HepG2 (cell line): Measurements from ENCODE around the gene OR1F1. TPM values are rescaled to one million over a fixed set of nuclear protein-coding genes. Genes with fewer than 3 reads are reported as not detected.

Experiments
- ARNT ChIP-seq: fragments of 450-650 bp; IDR thresholded peaks from 2 replicates; pipeline ENCODE4 v1.6.1; 2017
- DZIP1 ChIP-seq: sonication (generic); formaldehyde crosslinking; IDR thresholded peaks from 2 replicates; pipeline ENCODE4 v1.5.0; 2020; ENCODE audit warnings: mild to moderate bottlenecking, missing genetic modification reagents
- ISX ChIP-seq: sonication (generic); formaldehyde crosslinking; conservative IDR thresholded peaks from 2 replicates; pipeline ENCODE4 v1.5.0; 2020; ENCODE audit warnings: missing genetic modification reagents
- KDM2A ChIP-seq: sonication (generic); formaldehyde crosslinking; IDR thresholded peaks from 2 replicates; pipeline ENCODE4 v1.4.0; 2020; ENCODE audit warnings: low read depth, missing genetic modification reagents, borderline replicate concordance
- SOX5 ChIP-seq: IDR thresholded peaks from 2 replicates; pipeline ENCODE4 v1.6.1; 2016; ENCODE audit warnings: borderline replicate concordance
- ZFP37 ChIP-seq: sonication (generic); formaldehyde crosslinking; IDR thresholded peaks from 2 replicates; pipeline ENCODE4 v1.4.0; 2020; ENCODE audit warnings: missing genetic modification reagents, borderline replicate concordance
- ZNF235 ChIP-seq: sonication (generic); formaldehyde crosslinking; IDR thresholded peaks from 2 replicates; pipeline ENCODE4 v1.8.1; 2023; ENCODE audit warnings: mild to moderate bottlenecking, missing genetic modification reagents, borderline replicate concordance
- ZNF839 ChIP-seq: sonication (generic); formaldehyde crosslinking; IDR thresholded peaks from 2 replicates; pipeline ENCODE4 v1.4.0; 2020; ENCODE audit warnings: missing genetic modification reagents, mild to moderate bottlenecking, borderline replicate concordance
- polyA plus RNA-seq, 8 experiments: library from polyadenylated mRNA; depleted of rRNA in 3 of 8; stranded (reverse) in 7 of 8; unstranded in 1 of 8; fragments of >200 nt; fragmentation: Illumina TruSeq in 4 of 8; extraction: Trizol in 4 of 8; gene quantifications; 2 replicates each; pipeline versions ENCODE4 v1.2.1 to v1.2.3, GENCODE V29; 2011 to 2016; ENCODE audit warnings: low read depth in 4 of 8, missing spikeins in 1 of 8, mixed read lengths in 1 of 8; ENCODE audit not compliant: insufficient read depth in 1 of 8
- total RNA-seq, 5 experiments: library from RNA; depleted of rRNA; stranded (reverse); fragments of >200 nt; fragmentation: Illumina TruSeq; extraction: Trizol; gene quantifications; 2 replicates each; pipeline ENCODE4 v1.2.3, GENCODE V29; 2016; ENCODE audit warnings: low read depth in 1 of 5
- TF ChIP-seq, protein P1 (sequence below), 2 experiments: sonication (generic) in 1 of 2; formaldehyde crosslinking in 1 of 2; IDR thresholded peaks; 2 replicates each; pipeline versions ENCODE4 v1.4.0 to v1.6.1; 2016 to 2020; ENCODE audit warnings: borderline replicate concordance in 1 of 2, low read depth in 1 of 2, mild to moderate bottlenecking in 1 of 2, missing genetic modification reagents in 1 of 2

The OR1F1 gene
- total and polyA plus RNA-seq, 2 of the 13 experiments (the other 11 are each of a cell fraction or from before 2014, with no cell fraction given): 0.90 TPM; not detected in 1

DNA sequence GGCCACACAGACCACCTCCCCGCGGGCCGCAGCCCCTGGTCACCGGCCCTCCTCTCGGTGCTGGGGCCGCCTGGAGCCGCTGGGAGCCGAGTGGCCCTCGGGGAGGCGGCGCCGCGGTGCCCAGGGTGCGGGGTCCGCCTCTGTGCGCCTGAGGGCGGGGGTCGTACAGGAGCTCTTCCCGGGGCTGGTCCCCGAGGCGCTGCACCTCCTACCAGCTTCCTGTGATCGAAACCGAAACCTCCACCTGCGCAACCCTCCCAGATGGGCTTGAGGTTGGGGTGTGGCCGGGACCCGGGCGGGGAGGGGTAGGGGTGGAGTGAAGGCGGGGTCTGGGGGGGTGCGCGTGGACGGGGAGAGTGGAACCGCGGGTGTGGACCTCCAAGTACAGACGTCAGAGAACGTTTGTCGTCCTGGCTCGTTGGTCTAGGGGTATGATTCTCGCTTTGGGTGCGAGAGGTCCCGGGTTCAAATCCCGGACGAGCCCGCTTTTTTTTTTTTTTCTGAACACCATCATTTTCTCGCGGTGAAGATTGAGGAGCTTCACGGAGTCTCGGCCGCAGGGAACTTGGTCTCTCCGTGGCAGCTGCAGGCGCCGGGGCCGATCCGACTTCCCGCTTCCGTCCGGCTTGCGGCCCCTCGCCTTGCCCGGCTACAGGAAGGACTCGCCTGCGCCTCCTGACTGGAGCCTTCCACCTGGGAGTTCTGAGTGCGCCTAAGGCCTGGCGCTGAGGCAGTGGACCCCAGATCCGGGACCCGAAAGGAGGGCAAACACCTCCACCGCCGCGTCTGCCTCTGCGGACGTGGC, 29.3 kb upstream of the OR1F1 start (continued):
- TF ChIP-seq, protein P1, sequence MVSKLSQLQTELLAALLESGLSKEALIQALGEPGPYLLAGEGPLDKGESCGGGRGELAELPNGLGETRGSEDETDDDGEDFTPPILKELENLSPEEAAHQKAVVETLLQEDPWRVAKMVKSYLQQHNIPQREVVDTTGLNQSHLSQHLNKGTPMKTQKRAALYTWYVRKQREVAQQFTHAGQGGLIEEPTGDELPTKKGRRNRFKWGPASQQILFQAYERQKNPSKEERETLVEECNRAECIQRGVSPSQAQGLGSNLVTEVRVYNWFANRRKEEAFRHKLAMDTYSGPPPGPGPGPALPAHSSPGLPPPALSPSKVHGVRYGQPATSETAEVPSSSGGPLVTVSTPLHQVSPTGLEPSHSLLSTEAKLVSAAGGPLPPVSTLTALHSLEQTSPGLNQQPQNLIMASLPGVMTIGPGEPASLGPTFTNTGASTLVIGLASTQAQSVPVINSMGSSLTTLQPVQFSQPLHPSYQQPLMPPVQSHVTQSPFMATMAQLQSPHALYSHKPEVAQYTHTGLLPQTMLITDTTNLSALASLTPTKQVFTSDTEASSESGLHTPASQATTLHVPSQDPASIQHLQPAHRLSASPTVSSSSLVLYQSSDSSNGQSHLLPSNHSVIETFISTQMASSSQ (IDR thresholded peaks at IDR 0.05; ENCODE audit: low read depth): no peak
- TF ChIP-seq, protein P1 (CRISPR knock-in tag; IDR thresholded peaks at IDR 0.05; ENCODE audit: borderline replicate concordance): no peak; the same call in 1 of the 2 replicates
- TF ChIP-seq ZFP37 (CRISPR knock-in tag) (no peak), KDM2A (peak; percentile 71), ZNF235 (CRISPR knock-in tag) (no peak), ARNT (no peak), ZNF839 (CRISPR knock-in tag) (no peak), ISX (CRISPR knock-in tag) (no peak), SOX5 (CRISPR knock-in tag) (no peak), DZIP1 (CRISPR knock-in tag) (no peak)
- TF ChIP-seq, all 625 proteins: peak for 142
